ENCODE data around the gene TIMD4. TPM values are rescaled to one million over a fixed set of nuclear protein-coding genes. Genes with fewer than 3 reads are reported as not detected.

Gene TIMD4
- total and polyA plus RNA-seq, 12 donors, result 0.10 to 2.3 (median 0.55) TPM; not detected in 5

DNA sequence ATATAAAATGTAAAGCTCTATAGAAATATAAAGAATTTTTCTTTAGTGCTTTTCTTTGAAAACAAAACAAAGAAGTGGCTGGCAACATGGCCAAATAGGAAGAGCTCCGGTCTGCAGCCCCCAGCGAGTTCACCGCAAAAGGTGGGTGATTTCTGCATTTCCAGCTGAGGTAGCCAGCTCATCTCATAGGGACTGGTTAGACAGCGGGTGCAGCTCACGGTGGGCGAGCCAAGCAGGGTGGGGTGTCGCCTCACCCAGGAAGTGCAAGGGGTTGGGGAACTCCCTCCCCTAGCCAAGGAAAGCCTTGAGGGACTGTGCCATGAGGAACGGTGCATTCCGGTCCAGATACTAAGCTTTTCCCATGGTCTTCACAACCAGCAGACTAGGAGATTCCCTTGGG, 21.0 kb upstream of the TIMD4 start:
- no peak overlapping the region for H3K27ac ChIP-seq
- no peaks in the 10 kb centered on the region for H3K9me3 ChIP-seq (replicated peaks in 1 of 3)
- H3K4me3 ChIP-seq, result no peak overlapping the region
- intact Hi-C loops (cut with DNase I), result no loop called here
- no peak for DNase-seq
- H3K27me3 ChIP-seq, result no peaks in the 10 kb centered on the region
- H3K36me3 ChIP-seq (replicated peaks in 1 of 2), result no peaks in the 10 kb centered on the region
- WGBS, 4 donors, result 89 to 94% (median 92%) methylated on average over 6 to 9 of the region's 9 CpGs
- H3K4me1 ChIP-seq (replicated peaks in 1 of 2), result no peaks in the 10 kb centered on the region
- TF ChIP-seq CTCF (IDR thresholded peaks at IDR 0.05) (no peak), POLR2A (IDR thresholded peaks at IDR 0.05) (no peak)

- Histone ChIP-seq H3K9me3 (replicated peaks in 1 of 3) (no peaks in the 10 kb centered on the region), H3K4me3 (no peak overlapping the region), H3K27ac (no peak overlapping the region), H3K27me3 (no peaks in the 10 kb centered on the region), H3K4me1 (replicated peaks in 1 of 2) (no peaks in the 10 kb centered on the region), H3K36me3 (replicated peaks in 1 of 2) (no peaks in the 10 kb centered on the region)
- no peak for TF ChIP-seq CTCF (IDR thresholded peaks at IDR 0.05)
- TF ChIP-seq POLR2A (IDR thresholded peaks at IDR 0.05), result no peak
- DNase-seq, result no peak
- intact Hi-C loops (cut with DNase I), result no loop called here
Measured at GRCh38 chr5:156981481-156981880, 18.5 kb upstream of the TIMD4 start.

- Histone ChIP-seq H3K27me3 (no peaks in the 10 kb centered on the region), H3K4me3 (no peak overlapping the region), H3K4me1 (replicated peaks in 1 of 2) (no peaks in the 10 kb centered on the region), H3K36me3 (replicated peaks in 1 of 2) (no peaks in the 10 kb centered on the region), H3K27ac (no peak overlapping the region), H3K9me3 (replicated peaks in 1 of 3) (no peaks in the 10 kb centered on the region)
- intact Hi-C loops (cut with DNase I), result no loop called here
- 77 to 83% (median 78%) methylated on average over 6 of the region's 6 CpGs for WGBS, 4 donors
- no peak for DNase-seq
- TF ChIP-seq CTCF (IDR thresholded peaks at IDR 0.05) (no peak), POLR2A (IDR thresholded peaks at IDR 0.05) (no peak)
Measured at GRCh38 chr5:156974328-156974727, 11.3 kb upstream of the TIMD4 start.

GRCh38 chr5:156971848-156972525, 9.0 kb upstream of the TIMD4 start:
- Histone ChIP-seq H3K27me3 (no peaks in the 10 kb centered on the region), H3K9me3 (replicated peaks in 1 of 3) (no peaks in the 10 kb centered on the region), H3K27ac (no peak overlapping the region), H3K4me1 (replicated peaks in 1 of 2) (no peaks in the 10 kb centered on the region), H3K4me3 (no peak overlapping the region), H3K36me3 (replicated peaks in 1 of 2) (no peaks in the 10 kb centered on the region)
- intact Hi-C loops (cut with DNase I), result no loop called here
- WGBS, 4 donors, result 73 to 87% (median 83%) methylated on average over 3 of the region's 3 CpGs
- TF ChIP-seq POLR2A (IDR thresholded peaks at IDR 0.05) (no peak), CTCF (IDR thresholded peaks at IDR 0.05) (no peak)
- DNase-seq, result no peak
